Cerebellar cortex (tissue), 1 donor: ENCODE data around the gene GNL2.

ENCODE experiments used
- DNase-seq: peaks from one replicate; pipeline ENCODE4 v3.0.0-alpha.2; 2015; ENCODE audit warnings: low spot score

Gene GNL2

DNA sequence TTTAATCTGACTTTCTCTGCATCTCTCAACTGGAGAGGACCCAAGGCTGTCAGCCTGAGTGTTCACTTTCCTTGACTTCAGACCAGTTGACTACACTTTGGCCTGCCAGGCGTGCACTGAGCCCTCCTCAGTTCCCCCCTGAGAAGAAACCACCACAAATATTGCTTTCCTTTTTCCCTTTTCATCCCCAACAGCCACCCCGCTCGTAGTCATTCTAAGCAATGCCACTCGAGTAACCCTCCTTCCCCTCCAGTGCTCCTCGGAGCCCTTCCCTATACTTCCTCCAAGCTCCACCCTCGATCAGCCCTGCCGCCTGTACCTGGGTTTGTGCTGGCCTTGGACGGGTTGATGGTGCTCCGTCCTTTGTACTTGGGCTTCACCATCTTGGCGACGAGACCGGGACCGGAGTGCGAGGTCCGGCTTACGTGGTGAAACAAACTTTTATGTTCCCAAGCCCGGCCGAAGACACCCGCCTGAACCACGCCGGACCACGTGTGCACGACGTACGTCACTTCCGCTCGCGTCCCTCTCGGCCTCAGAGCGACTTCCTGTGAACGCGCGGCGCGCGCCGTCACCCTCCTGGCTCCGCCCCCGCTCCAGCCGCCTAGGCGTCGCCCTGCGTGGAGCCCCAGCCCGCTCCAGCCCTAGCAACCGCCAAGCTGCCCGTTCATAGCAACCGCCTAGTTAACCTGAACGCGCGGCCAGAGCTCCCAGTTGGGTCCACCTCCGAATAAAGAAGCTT lies at the start of gene GNL2:
Gene GNL2 (minus strand): TSS at position 498 of the 742 bp plus-strand sequence. CDS start 115 bp downstream, at position 383.
- peak; percentile 95 for DNase-seq

- DNase-seq = no peak
Measured at GRCh38 chr1:37641059-37641458, 45.3 kb upstream of the GNL2 start.

- DNase-seq = no peak
Measured at GRCh38 chr1:37636435-37636834, 40.7 kb upstream of the GNL2 start.

DNA sequence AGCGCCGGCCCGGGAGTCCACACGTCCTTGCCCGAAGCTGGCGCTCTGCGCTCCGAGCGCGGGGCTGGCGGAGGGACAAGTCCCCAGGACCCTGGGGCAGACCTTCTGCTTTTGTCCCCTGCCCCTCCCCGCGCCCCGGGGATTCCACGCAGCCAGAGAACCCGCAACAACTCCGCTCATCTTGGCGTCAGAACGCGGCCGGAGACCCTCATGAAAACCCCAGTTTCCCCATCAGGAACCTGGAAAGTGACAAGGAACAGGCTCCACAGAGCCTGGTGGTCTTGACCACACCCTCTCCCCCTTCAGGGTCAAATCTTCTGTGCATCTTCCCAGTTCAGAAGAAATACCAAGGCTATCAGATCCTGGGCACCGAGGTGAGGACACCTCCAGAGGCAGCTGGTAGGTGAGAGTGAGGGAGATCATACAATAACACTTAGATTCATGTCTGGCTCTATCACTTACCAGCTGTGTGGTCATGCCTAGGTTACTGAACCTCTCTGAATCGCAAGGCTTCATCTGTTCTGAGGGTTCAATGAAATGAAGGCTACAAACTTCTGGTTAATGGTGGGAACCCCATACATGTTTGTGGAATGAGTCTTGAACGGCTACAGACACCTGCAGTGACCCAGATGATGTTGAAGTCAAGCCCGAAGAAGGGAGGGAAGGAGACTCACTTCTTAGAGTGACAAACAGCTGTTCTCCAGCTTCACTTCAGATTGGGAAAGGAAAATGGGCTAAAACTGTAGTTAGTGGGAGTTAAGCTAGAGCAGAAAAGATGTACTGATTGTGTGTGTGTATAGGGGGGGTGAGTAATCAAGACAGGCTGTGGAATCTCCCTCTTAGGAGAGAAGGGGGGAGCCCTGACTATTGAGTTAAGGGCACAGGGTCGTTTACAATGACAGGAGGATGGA lies 39.5 kb upstream of the GNL2 start:
- no peak for DNase-seq

- DNase-seq = no peak
Measured at GRCh38 chr1:37634244-37634991, 38.7 kb upstream of the GNL2 start, which contains the start of gene RSPO1. RSPO1 (minus strand) TSS chr1:37634892; CDS start chr1:37629661, 5,231 bp downstream.

DNA sequence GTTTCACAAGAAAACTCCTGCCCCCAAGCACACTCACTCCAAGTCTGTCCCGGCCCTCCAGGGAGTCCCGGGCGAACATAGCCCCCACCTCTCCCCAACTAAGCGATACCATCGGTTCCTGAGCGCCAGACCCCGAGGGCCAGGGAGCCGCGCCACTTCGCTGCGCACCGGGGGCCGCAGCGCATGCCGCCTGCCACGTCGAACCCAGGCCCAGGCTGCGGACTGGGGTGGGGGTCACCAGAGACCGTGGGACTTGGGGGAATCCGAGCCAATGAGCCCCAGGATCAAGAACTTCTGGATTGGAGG lies 38.2 kb upstream of the GNL2 start:
- DNase-seq = no peak

GRCh38 chr1:37633040-37633937 lies 37.6 kb upstream of the GNL2 start:
- DNase-seq = no peak

- DNase-seq = no peak
Measured at GRCh38 chr1:37631036-37631435, 35.3 kb upstream of the GNL2 start.

DNA sequence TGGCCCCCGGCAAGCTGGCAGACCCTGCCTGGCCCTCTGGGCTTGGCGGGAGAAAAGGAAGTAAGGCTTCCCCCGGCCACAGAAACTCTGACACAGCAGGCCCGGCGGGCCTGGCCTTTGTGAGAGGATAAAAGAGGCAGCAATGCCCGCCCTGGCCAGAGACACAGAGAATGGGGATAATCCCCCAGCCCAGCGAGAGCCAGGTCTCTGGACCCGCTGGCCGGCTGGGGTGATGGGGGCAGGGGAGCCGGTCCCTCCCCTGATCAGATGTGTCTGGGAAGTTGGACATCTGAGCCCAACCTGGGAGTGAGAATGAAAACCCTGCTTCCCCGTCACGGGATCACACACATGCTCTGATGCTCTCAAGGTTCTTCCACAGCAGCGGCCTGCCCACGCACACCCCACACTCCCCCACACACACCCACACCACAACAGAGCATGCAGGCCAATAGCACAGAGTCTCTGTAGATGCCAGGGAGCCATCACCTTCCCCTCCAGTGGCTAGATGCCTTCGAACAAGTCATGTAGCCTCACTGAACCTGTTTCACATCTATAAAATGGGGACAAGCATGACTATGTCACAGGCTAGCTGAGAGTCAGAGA lies 34.8 kb upstream of the GNL2 start:
- DNase-seq = no peak

DNA sequence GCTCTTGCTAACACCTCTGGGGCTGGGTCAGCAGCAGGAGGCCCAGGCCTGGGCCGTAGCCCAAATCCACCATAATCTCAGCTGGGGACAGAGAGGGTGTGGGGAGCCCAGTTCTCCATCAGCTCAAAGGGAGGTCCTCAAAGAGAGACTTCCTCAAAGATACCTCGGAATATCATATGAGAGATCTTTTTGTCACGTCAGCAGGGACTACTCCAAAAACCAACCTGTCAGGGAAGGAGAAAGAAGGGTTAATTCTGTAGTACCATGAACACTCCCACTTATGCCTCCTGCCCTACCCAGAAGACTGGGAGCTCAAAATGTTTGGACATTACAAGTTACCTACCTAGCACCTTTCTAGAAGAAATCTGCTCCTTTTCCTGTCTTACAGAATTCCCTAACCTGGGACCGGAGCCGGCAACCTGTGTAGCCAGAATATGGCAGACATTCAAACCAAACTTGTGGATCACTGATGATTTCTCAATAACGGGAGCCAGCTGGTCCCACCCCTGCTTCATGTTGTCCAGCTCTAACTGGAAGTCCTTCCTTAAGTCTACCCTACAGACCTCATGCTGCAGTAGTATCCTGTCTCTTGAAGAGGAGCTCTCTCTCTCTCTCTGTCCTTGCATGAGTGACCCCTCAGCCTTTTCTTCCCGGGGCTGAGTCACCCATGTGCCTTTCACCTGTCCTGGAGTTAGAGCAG lies 34.1 kb upstream of the GNL2 start:
- DNase-seq = no peak

- no peak for DNase-seq
Measured at GRCh38 chr1:37629008-37629407, 33.3 kb upstream of the GNL2 start.

- no peak for DNase-seq
Measured at GRCh38 chr1:37628026-37628556, 32.4 kb upstream of the GNL2 start.

DNA sequence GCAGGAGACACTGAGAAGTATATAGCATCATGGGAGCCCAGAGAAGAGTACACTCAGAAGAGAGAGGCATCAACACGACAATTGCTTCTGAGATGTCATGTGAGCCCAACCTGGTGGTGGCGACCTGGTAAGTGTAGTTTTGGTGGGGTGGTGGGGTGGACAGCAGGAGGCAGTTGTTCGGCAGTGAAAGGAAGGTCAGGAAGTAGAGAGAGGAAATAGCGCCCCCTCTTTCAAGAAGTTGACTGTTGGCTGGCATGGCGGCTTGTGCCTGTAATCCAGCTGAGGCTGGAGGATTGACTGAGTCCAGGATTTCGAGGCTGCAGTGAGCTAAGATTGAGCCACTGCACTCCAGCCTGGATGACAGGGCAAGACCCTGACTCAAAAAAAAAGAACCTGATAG lies 26.4 kb upstream of the GNL2 start:
- no peak for DNase-seq

- DNase-seq = no peak
Measured at GRCh38 chr1:37621326-37621870, 25.7 kb upstream of the GNL2 start.

- no peak for DNase-seq
Measured at GRCh38 chr1:37620707-37621106, 25.0 kb upstream of the GNL2 start.

DNA sequence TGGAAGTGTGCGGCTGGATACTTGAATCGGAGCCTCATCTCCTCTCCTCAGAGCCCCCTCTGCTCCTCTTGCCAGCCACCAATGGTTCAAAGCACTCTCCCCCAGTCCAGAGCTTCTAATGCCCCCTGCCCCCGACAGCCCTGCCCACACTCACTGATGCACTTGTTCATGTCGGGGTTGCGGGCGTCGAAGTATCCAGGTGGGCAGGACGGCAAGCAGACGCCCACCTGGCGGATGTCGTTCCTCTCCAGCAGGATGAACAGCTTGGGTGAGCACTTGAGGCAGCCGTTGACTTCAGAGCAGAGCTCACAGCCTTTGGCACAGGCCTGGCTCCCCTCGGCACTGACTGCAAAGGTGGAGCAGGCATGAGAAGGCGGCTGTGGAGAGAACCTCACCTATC lies 20.6 kb upstream of the GNL2 start:
- DNase-seq = no peak

DNA sequence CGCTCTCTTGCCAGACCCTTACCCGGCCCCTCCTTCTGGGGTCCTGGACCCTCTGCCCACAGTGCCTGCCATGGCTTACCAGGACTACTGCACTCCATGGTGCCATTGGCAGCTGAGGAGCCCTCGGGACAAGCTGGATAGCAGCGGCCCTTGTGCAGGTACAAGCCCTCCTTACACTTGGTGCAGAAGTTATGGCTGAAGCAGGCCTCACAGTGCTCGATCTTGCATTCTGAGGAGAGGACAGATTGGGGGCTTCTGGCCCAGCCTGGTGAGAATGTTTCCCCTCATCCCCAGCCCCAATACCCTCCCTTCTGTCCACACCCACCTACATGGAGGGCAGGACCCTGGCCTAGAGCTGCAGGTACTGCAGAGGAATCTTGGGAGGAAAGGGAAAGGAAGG lies 18.4 kb upstream of the GNL2 start:
- no peak for DNase-seq

DNA sequence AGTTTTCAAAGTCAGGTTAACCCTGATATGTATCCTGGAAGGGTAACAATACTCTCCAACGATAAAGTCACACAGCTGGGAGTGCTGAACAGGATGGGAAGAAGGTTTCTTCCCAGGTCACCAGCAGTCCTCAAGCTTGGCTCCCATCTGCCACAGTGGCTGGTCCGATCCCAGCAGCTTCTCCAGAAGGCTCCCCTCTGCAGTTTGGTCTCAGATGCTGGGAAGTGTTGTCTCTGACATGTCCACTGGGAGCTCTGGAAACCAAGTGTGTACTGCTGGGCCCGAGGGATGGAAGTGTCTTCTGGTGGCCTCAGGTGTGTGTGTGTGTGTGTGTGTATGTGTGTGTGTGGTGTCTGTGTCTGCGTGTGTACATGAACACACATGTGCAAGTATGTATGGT lies 16.4 kb upstream of the GNL2 start:
- no peak for DNase-seq

GRCh38 chr1:37609994-37610393 lies 14.3 kb upstream of the GNL2 start:
- DNase-seq = no peak

DNA sequence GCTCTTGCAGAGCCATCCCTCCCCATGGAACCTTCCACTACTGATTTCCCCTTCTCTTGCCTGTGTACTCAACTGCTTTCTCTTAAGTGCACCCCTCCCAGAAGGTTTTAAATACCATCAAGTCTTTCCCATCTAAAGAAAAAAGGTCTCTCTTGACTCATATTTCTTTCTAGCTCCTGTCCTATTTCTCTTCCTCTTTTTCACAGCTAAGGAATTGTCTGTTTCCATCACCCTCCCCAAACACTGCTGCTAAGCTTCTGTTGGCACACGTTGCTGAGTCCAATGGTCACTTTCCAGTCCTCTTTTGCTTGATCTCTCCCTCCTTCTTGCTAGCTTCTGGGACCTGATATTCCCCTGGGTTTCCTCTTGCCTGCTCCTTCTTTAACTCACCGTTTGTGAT lies 13.3 kb upstream of the GNL2 start:
- no peak for DNase-seq
